WTC11 (cell line): ENCODE results near the gene GRIP2. TPM values are rescaled to one million over a fixed set of nuclear protein-coding genes. Genes with fewer than 3 reads are reported as not detected.

Experiments used
- ATAC-seq: fragments of 200-7000 bp; cut with Tn5 transposase; 2 replicates; pipeline ENCODE4 v1.10.0; 2021; ENCODE audit warnings: mild to moderate bottlenecking, moderate library complexity
- CTCF ChIA-PET: fragments of 300-600 bp; sonication (Branson Sonifier 250); formaldehyde crosslinking; loops from one replicate; lab custom pipeline; 2021; ENCODE audit warnings: antibody characterized with exemption; lab: Charles Lee
- POLR2A ChIA-PET: fragments of 350-600 bp; sonication (Branson Sonifier 250); formaldehyde crosslinking; loops from one replicate; lab custom pipeline; 2021; ENCODE audit warnings: antibody characterized with exemption; lab: Charles Lee
- DNase-seq: peaks from one replicate; pipeline ENCODE4 v3.0.0; 2021; ENCODE audit warnings: low spot score
- H3K27ac Mint-ChIP-seq: 2 replicates; pipeline ENCODE4 v1.8.0; 2021; ENCODE audit warnings: mixed read lengths
- H3K27me3 Mint-ChIP-seq: 2 replicates; pipeline ENCODE4 v1.8.0; 2021; ENCODE audit warnings: low read depth, mild to moderate bottlenecking, moderate library complexity, mixed read lengths
- H3K36me3 Mint-ChIP-seq: 2 replicates; pipeline ENCODE4 v1.8.0; 2021; ENCODE audit warnings: mixed read lengths
- H3K4me1 Mint-ChIP-seq: 2 replicates; pipeline ENCODE4 v1.8.0; 2022; ENCODE audit warnings: mixed read lengths
- H3K4me3 Mint-ChIP-seq: 2 replicates; pipeline ENCODE4 v1.8.0; 2021; ENCODE audit warnings: mild to moderate bottlenecking, moderate library complexity, mixed read lengths
- H3K9me3 Mint-ChIP-seq: 2 replicates; pipeline ENCODE4 v1.8.0; 2021; ENCODE audit warnings: mixed read lengths
- CBFB ChIP-seq: sonication (generic); formaldehyde crosslinking; IDR thresholded peaks from 2 replicates; pipeline ENCODE4 v1.8.1; 2022; ENCODE audit warnings: mild to moderate bottlenecking, low read depth, missing genetic modification reagents
- CREM ChIP-seq: sonication (generic); formaldehyde crosslinking; IDR thresholded peaks from 2 replicates; pipeline ENCODE4 v1.8.1; 2022; ENCODE audit warnings: mild to moderate bottlenecking, missing genetic modification reagents, moderate library complexity
- E2F1 ChIP-seq: sonication (generic); formaldehyde crosslinking; IDR thresholded peaks from 2 replicates; pipeline ENCODE4 v1.8.0; 2022; ENCODE audit warnings: mild to moderate bottlenecking, missing genetic modification reagents
- EMX1 ChIP-seq: fragments of 250-450 bp; sonication (Bioruptor Pico); IDR thresholded peaks from 2 replicates; pipeline ENCODE4 v1.8.0; 2021; ENCODE audit warnings: mild to moderate bottlenecking
- ESRRA ChIP-seq: sonication (generic); formaldehyde crosslinking; IDR thresholded peaks from 2 replicates; pipeline ENCODE4 v1.8.1; 2022; ENCODE audit warnings: mild to moderate bottlenecking, missing genetic modification reagents, borderline replicate concordance
- FOXJ3 ChIP-seq: sonication (generic); formaldehyde crosslinking; IDR thresholded peaks from 2 replicates; pipeline ENCODE4 v1.9.0; 2021; ENCODE audit warnings: missing genetic modification reagents, mild to moderate bottlenecking, borderline replicate concordance
- FOXK1 ChIP-seq: sonication (generic); formaldehyde crosslinking; IDR thresholded peaks from 2 replicates; pipeline ENCODE4 v1.8.0; 2022; ENCODE audit warnings: mild to moderate bottlenecking, moderate library complexity, missing genetic modification reagents
- FOXP1 ChIP-seq: sonication (generic); formaldehyde crosslinking; IDR thresholded peaks from 2 replicates; pipeline ENCODE4 v1.8.0; 2022; ENCODE audit warnings: missing genetic modification reagents, mild to moderate bottlenecking, moderate library complexity, borderline replicate concordance
- GABPB1 ChIP-seq: sonication (generic); formaldehyde crosslinking; IDR thresholded peaks from 2 replicates; pipeline ENCODE4 v1.8.1; 2023; ENCODE audit warnings: mild to moderate bottlenecking, missing genetic modification reagents
- IRF2 ChIP-seq: sonication (generic); formaldehyde crosslinking; IDR thresholded peaks from 2 replicates; pipeline ENCODE4 v1.8.0; 2022; ENCODE audit warnings: low read depth, missing genetic modification reagents, borderline replicate concordance
- NFYB ChIP-seq: sonication (generic); formaldehyde crosslinking; conservative IDR thresholded peaks from 2 replicates; pipeline ENCODE4 v1.8.0; 2022; ENCODE audit warnings: low read depth, missing genetic modification reagents
- OVOL2 ChIP-seq: fragments of 250-450 bp; sonication (Bioruptor Pico); IDR thresholded peaks from 2 replicates; pipeline ENCODE4 v1.9.0; 2021; ENCODE audit warnings: mild to moderate bottlenecking, borderline replicate concordance
- PREB ChIP-seq: sonication (generic); formaldehyde crosslinking; IDR thresholded peaks from 2 replicates; pipeline ENCODE4 v1.8.1; 2022; ENCODE audit warnings: mild to moderate bottlenecking, missing genetic modification reagents, moderate library complexity, borderline replicate concordance
- SP1 ChIP-seq: sonication (generic); formaldehyde crosslinking; conservative IDR thresholded peaks from 2 replicates; pipeline ENCODE4 v1.8.1; 2022; ENCODE audit warnings: missing genetic modification reagents
- STAT6 ChIP-seq: sonication (generic); formaldehyde crosslinking; conservative IDR thresholded peaks from 2 replicates; pipeline ENCODE4 v1.8.1; 2023; ENCODE audit warnings: mild to moderate bottlenecking, low read depth, missing genetic modification reagents, moderate library complexity
- TP53 ChIP-seq: sonication (generic); formaldehyde crosslinking; IDR thresholded peaks from 2 replicates; pipeline ENCODE4 v1.8.1; 2023; ENCODE audit warnings: mild to moderate bottlenecking, missing genetic modification reagents
- USF1 ChIP-seq: sonication (generic); formaldehyde crosslinking; IDR thresholded peaks from 2 replicates; pipeline ENCODE4 v1.8.0; 2022; ENCODE audit warnings: mild to moderate bottlenecking, missing genetic modification reagents
- ZBTB21 ChIP-seq: sonication (generic); formaldehyde crosslinking; IDR thresholded peaks from 2 replicates; pipeline ENCODE4 v1.8.1; 2023; ENCODE audit warnings: mild to moderate bottlenecking, missing genetic modification reagents, borderline replicate concordance
- ZNF138 ChIP-seq: sonication (generic); formaldehyde crosslinking; conservative IDR thresholded peaks from 2 replicates; pipeline ENCODE4 v1.8.1; 2022; ENCODE audit warnings: mild to moderate bottlenecking, moderate library complexity, missing genetic modification reagents
- total RNA-seq: library from RNA; stranded (reverse); gene quantifications from 3 replicates; pipeline ENCODE4 v1.2.3, GENCODE V29; 2021
- TF ChIP-seq, protein P1 (sequence below): sonication (generic); formaldehyde crosslinking; IDR thresholded peaks from 2 replicates; pipeline ENCODE4 v1.8.1; 2022; ENCODE audit warnings: low read depth, mild to moderate bottlenecking, moderate library complexity, missing genetic modification reagents, borderline replicate concordance
- TF ChIP-seq, protein P2 (sequence below): sonication (generic); formaldehyde crosslinking; IDR thresholded peaks from 2 replicates; pipeline ENCODE4 v1.8.0; 2023; ENCODE audit warnings: missing genetic modification reagents, mild to moderate bottlenecking, borderline replicate concordance
- TF ChIP-seq, protein P3 (sequence below): sonication (generic); formaldehyde crosslinking; IDR thresholded peaks from 2 replicates; pipeline ENCODE4 v1.8.1; 2023; ENCODE audit warnings: mild to moderate bottlenecking, missing genetic modification reagents, moderate library complexity

Gene GRIP2
- total RNA-seq, 1 experiment from 2014 or later: 12.0 TPM

DNA sequence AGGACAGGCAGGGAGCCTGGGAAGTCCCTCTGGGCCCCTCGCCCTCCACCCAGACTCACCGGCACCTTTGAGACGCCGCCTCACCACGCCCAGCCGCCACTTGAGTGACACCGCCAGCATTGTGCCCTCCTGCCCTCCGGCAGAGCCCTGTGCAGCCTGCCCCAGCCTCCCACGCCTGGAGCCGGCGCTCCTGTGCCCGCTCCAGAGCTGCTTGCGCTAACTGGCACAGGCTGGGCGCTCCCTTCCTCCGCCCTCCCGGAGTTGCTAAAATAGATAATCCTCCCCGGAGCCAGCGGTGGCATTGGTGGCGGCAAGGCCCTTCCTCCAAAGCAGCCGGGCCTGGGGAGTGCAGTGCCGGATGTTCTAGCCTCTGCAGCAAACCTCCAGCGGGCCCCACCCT, 15.7 kb upstream of the GRIP2 start (continued):
- TF ChIP-seq, protein P1, sequence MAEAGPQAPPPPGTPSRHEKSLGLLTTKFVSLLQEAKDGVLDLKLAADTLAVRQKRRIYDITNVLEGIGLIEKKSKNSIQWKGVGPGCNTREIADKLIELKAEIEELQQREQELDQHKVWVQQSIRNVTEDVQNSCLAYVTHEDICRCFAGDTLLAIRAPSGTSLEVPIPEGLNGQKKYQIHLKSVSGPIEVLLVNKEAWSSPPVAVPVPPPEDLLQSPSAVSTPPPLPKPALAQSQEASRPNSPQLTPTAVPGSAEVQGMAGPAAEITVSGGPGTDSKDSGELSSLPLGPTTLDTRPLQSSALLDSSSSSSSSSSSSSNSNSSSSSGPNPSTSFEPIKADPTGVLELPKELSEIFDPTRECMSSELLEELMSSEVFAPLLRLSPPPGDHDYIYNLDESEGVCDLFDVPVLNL (CRISPR knock-in tag): no peak
- TF ChIP-seq GABPB1 (CRISPR knock-in tag) (no peak), USF1 (no peak), PREB (no peak), STAT6 (CRISPR knock-in tag) (no peak), SP1 (no peak), ZBTB21 (CRISPR knock-in tag) (no peak), CREM (CRISPR knock-in tag) (no peak), EMX1 (no peak), ESRRA (CRISPR knock-in tag) (no peak), FOXP1 (CRISPR knock-in tag) (no peak)

DNA sequence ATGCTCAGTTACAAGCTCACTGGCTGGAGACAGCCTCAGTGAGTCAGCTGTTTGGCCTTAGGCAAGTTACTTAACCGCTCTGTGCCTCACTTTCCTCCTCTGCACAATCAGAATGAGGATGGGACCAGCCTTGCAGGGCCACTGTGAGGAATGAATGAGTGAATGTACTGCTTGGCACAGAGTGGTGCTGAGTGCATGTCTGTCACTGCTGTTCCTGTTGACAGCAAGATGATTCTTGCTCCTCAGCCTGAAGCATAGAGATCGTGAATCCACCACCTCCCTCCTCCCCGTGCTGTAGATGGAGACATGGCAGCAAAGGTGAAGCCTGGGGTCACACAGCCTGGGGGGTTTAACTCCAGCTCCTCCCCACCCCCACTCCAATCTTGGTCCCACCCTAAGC, 14.6 kb upstream of the GRIP2 start:
- no peak overlapping the region for H3K4me3 Mint-ChIP-seq
- no peak for DNase-seq
- ATAC-seq: no peak
- H3K4me1 Mint-ChIP-seq: peaks cover 17% of the 10 kb centered on the region
- TF ChIP-seq OVOL2: no peak
- no peak for TF ChIP-seq E2F1
- TF ChIP-seq TP53 (CRISPR knock-in tag): no peak
- no peak for TF ChIP-seq NFYB (CRISPR knock-in tag)
- TF ChIP-seq, protein P2, sequence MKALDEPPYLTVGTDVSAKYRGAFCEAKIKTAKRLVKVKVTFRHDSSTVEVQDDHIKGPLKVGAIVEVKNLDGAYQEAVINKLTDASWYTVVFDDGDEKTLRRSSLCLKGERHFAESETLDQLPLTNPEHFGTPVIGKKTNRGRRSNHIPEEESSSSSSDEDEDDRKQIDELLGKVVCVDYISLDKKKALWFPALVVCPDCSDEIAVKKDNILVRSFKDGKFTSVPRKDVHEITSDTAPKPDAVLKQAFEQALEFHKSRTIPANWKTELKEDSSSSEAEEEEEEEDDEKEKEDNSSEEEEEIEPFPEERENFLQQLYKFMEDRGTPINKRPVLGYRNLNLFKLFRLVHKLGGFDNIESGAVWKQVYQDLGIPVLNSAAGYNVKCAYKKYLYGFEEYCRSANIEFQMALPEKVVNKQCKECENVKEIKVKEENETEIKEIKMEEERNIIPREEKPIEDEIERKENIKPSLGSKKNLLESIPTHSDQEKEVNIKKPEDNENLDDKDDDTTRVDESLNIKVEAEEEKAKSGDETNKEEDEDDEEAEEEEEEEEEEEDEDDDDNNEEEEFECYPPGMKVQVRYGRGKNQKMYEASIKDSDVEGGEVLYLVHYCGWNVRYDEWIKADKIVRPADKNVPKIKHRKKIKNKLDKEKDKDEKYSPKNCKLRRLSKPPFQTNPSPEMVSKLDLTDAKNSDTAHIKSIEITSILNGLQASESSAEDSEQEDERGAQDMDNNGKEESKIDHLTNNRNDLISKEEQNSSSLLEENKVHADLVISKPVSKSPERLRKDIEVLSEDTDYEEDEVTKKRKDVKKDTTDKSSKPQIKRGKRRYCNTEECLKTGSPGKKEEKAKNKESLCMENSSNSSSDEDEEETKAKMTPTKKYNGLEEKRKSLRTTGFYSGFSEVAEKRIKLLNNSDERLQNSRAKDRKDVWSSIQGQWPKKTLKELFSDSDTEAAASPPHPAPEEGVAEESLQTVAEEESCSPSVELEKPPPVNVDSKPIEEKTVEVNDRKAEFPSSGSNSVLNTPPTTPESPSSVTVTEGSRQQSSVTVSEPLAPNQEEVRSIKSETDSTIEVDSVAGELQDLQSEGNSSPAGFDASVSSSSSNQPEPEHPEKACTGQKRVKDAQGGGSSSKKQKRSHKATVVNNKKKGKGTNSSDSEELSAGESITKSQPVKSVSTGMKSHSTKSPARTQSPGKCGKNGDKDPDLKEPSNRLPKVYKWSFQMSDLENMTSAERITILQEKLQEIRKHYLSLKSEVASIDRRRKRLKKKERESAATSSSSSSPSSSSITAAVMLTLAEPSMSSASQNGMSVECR (CRISPR knock-in tag): no peak
- TF ChIP-seq ZNF138 (CRISPR knock-in tag): no peak
- TF ChIP-seq, protein P3, sequence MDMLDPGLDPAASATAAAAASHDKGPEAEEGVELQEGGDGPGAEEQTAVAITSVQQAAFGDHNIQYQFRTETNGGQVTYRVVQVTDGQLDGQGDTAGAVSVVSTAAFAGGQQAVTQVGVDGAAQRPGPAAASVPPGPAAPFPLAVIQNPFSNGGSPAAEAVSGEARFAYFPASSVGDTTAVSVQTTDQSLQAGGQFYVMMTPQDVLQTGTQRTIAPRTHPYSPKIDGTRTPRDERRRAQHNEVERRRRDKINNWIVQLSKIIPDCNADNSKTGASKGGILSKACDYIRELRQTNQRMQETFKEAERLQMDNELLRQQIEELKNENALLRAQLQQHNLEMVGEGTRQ (CRISPR knock-in tag): no peak
- TF ChIP-seq STAT6 (CRISPR knock-in tag): no peak
- no peak for TF ChIP-seq IRF2 (CRISPR knock-in tag)
- no peak for TF ChIP-seq FOXK1 (CRISPR knock-in tag)
- no peak for TF ChIP-seq CBFB (CRISPR knock-in tag)
- TF ChIP-seq SP1: no peak
- TF ChIP-seq FOXJ3 (CRISPR knock-in tag): no peak
- no peaks in the 10 kb centered on the region for H3K9me3 Mint-ChIP-seq
- ChIA-PET CTCF (no interaction called here), POLR2A (no interaction called here)
- H3K36me3 Mint-ChIP-seq: no peaks in the 10 kb centered on the region
- no peaks in the 10 kb centered on the region; the same call in 1 of the 2 replicates for H3K27me3 Mint-ChIP-seq
- no peak overlapping the region for H3K27ac Mint-ChIP-seq
